ENCODE results near the gene PROC.

- no peak for TF ChIP-seq DIDO1 (tag; IDR thresholded peaks at IDR 0.05; ENCODE audit: low read depth)
- TF ChIP-seq CTCF (IDR thresholded peaks at IDR 0.05 in 2 of 3, conservative IDR thresholded peaks at IDR 0.05 in 1 of 3; ENCODE audit: insufficient read depth in 2 of 3, low read depth in 1 of 3, low read length in 3 of 3): no peak
- no peak for TF ChIP-seq ZNF184 (CRISPR knock-in tag; IDR thresholded peaks at IDR 0.05)
- TF ChIP-seq HDAC1 (IDR thresholded peaks at IDR 0.05): no peak
- TF ChIP-seq MAZ (CRISPR knock-in tag; conservative IDR thresholded peaks at IDR 0.05 in 1 of 2, IDR thresholded peaks at IDR 0.05 in 1 of 2): no peak
- TF ChIP-seq PHB2 (IDR thresholded peaks at IDR 0.05; ENCODE audit: low read depth): no peak
- no peak for TF ChIP-seq HLTF (IDR thresholded peaks at IDR 0.05)
- no peak for TF ChIP-seq TAF1 (IDR thresholded peaks at IDR 0.05; ENCODE audit: control insufficient read depth, extremely low read depth, insufficient read depth, low read length, severe bottlenecking)
- TF ChIP-seq ZFP36 (IDR thresholded peaks at IDR 0.05; ENCODE audit: low read depth, low read length, partially characterized antibody): no peak
- TF ChIP-seq E4F1 (CRISPR knock-in tag; IDR thresholded peaks at IDR 0.05; ENCODE audit: borderline replicate concordance): no peak
- TF ChIP-seq USF1 (CRISPR knock-in tag; IDR thresholded peaks at IDR 0.05): no peak
Observed at GRCh38 chr2:127426501-127427354, 8.5 kb downstream of the PROC start.
